Stimulated activated CD4-positive, alpha-beta T cell treated with anti-CD3 and anti-CD28 coated beads, Interleukin-4, amount 100 ng/mL, for 1 hour (primary cell): ENCODE results near the gene MKRN1.
A peak's percentile ranks its signal among the peaks of the same experiment; 100 is the strongest.
"Not testable (repeated sequence)": the region's sequence is repeated elsewhere in the genome, so short reads cannot be mapped to it uniquely, and the experiment has no call there.

Experiments
- DNase-seq: peaks from one replicate; pipeline ENCODE4 v3.0.0-alpha.2; 2020

The MKRN1 gene

DNA sequence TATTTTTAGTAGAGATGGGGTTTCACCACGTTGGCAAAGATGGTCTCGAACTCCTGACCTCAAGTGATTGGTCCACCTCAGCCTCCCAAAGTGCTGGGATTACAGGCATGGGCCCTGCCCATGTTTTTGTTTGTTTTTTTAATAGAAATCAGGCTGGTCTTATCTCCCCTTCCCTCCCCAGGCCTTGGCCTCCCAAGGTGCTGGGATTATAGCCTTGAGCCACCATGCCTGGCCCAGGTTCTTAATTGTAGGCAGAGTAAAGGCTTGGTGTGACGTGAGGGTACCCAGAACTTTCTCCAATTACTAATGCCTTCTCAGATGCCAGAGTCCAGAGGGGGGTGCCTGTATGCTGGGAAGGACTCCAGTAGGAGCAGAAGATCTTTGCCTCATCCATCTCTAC lies 5.2 kb upstream of the MKRN1 start:
- DNase-seq, result no peak

DNA sequence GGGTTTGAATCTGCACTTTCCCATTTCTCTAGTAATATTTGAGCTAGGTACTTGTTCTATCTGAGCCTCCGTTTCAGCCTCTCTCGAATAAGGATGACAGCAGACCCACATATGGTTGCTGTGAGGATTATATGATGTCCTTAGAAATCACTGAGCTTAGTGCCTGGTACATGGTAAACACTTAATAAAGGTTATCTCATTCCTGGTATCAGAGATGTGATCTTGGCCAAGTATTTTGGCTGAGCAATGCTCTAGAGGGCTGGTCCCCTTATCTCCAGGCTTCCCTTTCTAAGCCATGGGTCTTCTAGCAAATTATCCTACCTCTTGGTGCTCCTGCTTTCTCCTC lies 407 bp upstream of the MKRN1 start:
- no peak for DNase-seq

DNA sequence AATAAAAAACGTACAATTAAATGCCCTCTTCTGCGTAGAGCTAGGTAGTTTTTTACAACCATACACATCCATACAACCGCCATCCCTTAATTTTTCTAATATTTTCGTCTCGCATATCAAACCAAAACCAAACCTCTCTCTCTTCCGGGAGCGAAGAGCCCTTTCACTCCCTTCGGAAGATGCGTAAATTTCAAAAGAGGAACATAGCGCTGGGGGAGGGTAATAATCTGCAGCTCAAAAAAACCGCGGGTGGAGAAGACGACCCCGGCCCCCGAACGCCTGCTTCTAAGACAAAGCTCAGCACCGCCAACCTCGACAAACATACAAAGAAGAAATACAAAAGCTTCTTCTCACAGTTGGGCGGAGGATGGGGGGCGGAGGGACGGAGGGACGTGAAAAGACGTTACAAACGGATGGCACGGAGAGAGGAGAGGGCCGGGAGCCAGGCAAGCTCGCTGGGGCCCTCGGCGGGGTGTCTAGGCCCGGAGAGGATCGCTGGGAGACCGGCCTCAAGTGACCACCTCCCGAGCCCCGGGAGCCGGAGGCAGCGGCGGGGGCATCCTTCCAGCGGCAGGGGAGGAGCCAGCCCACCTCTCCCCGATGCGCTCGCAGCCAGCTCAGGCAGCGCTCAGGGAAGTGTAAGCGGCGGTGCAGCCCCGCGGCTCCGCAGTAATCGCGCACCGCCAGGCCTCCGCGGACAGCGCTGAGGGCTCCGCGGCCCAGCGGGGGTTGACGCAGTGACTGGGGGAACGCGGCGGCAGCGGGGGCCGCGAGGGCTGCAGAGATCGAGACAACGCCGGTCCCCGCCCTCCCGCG lies 851 bp downstream of the MKRN1 start:
- peak; percentile 46 for DNase-seq

DNA sequence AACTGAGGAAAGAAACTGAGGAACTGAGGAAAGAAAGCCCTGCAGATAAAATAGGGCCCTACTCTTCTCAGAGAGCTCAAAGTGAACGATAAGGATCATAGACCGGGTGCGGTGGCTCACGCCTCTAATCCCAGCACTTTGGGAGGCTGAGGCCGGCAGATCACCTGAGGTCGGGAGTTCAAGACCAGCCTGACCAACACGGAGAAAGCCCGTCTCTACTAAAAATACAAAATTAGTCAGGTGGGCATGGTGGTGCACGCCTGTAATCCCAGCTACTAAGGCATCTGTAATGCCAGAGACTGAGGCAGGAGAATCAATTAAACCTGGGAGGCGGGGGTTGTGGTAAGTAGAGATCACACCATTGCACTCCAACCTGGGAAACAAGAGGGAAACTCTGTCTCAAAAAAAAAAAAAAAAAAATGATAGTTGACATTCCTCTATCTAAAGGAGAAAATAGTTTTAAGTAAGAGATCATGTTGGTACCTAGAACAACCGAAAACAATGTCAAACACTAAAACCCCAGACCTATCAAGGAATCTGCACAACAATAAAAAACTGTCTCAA lies 2.5 kb downstream of the MKRN1 start:
- DNase-seq, result no peak

- DNase-seq, result peak; percentile 39
Observed at GRCh38 chr7:140475747-140476333, 3.5 kb downstream of the MKRN1 start.

DNA sequence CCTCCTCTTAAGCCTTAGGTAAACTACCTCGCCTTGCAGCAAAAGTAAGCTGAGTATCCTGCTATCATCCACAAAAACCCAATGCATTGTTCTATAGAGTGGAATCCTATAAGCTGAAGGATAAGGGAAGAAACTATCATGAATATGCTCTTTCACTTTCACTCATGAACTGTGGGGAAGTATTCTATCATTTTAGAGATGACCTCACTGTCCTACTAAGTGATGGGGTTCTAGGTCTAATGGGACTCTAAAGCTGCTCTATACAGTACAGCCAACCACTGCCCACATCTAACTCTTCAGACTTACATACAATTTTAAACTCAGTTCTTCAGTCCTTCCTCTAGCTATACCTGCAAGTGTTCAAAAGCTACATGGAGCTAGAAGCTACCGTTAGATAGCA lies 16.2 kb downstream of the MKRN1 start:
- DNase-seq, result no peak

DNA sequence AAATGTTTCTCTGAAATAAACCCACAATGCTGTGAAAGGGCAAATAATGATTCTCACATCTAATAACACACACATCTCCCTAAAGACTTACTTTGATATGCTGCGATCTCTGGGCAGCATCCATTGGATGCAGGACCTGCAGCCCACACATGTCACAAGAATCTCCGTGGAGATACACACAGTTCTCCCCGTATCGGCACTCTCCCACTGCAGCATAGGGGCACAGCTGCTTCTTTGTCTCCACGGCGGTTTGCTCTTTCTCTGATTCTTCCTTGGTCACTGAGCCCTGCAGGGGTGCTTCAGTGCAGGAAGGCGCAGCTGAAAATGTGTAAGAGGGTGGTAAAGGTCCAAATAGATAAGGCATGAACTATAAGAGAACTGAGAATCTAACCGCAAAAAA lies 20.4 kb downstream of the MKRN1 start:
- DNase-seq, result no peak

DNA sequence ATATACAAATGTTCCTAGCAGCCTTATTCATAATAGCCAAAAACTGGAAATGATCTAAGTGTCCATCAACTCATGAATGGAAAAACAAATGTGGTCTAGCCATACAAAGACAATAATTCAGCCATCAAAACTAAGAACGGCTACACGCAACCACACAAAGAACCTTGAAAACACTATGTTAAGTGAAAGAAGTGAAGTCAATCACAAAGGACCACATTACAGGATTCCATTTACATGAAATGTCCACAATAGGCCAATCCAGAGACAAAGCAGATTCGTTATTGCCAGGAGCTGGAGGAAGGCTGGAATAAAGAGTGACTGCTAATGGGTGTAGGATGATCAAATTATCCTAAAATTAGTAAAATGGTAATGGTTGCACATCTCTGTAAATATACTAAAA lies 21.1 kb downstream of the MKRN1 start:
- no peak for DNase-seq

DNA sequence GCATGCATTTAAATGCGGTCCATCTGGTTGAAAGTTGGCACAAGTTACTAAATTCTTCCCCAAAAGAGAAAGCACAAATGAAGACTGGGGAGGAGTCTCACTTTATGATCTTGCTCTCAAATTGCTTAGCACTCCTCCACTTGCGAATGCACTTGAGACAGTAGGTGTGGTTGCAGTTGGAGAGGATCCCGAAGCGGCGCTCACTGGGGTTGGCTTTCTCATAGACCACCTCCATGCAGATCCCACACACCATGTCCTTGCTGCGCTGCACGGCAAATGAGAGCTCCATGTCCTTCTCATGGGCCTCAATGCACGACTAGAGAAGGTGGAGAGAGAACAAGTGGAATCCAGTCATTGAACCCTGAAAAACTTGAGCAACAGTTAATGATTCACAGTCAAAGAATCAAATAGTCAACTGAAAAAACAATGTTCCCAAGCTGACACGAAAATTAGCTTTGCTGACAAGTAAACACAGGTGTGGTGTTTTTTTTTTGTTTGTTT lies 22.7 kb downstream of the MKRN1 start:
- DNase-seq, result no peak

DNA sequence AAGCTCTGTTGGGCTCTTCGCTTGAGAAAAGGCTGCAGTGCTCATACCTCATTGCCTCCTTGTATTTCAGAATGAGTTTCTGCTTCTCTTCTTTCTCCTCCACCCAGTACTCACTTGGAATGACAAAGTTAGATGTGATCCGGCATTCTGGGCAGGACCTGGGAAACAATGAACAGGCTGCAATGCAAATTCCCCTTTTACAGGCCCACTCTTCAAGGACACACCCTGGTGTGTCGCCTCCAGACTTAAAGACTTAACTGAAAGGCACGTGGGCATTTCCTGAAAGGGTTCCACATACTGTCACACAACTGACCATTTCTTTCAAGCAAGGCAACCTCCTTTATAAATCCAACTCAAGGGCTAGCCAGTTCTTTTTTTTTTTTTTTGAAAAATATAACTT lies 23.6 kb downstream of the MKRN1 start:
- no peak for DNase-seq

DNA sequence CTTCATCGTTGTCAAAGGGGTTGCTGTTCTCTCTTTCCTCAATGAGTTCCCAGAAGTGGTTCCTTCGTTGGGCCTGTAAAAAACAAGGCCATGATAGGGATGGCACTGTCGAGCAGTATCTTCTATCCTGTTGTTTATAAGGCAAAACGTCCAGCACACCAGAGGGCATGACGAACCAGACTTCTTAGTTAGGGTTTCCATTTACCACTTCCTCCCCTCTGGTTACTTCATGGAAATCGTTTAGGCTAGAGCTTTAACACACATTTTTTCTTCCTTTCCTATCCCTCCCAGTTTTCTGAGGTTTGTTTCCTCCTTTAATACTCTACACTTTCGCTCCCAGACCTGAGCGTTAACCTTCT lies 24.7 kb downstream of the MKRN1 start:
- DNase-seq, result no peak

DNA sequence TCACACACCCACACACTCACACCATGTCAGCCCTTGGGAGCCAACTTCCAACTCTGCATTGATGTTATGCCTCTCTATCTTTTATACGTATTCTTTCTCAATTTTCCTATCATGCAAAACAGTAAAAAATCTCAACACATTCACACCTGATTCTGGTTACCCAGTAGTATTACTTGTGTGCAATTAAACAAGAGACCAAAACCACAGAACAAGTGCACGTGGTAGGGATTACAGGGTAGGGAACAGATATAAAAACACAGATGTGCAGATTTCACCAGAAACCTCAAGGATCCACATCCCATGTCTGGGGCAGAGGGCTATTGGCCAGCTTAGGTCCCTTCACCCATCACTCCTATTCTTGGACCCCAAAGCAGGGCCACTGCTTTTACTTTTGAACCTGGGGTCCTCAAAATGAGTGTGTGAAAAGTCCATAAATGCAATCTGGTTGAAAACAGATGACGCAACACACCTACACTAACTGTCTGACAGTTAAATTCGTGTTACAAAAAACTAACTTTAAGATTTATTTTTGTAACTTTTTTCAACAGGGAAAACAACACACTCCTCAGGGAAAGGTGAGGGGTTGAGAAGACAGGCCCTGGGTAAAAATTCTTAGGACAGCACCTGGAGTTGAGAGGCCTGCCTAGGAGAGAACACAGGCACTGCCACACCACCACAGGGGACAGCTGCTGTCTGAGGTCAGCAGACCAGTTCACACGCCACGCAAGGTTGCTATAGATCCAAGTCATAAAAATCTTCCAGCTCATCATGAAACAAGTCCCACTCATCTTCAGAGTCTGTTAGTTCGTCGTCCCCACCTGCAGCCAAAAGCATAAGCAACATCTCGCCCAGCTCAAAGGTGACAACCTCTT lies 25.3 kb downstream of the MKRN1 start:
- DNase-seq, result not testable (repeated sequence)

- DNase-seq, result no peak
Observed at GRCh38 chr7:140453273-140453672, 26.0 kb downstream of the MKRN1 start.

GRCh38 chr7:140451716-140452115 lies 27.6 kb downstream of the MKRN1 start:
- DNase-seq, result no peak

DNA sequence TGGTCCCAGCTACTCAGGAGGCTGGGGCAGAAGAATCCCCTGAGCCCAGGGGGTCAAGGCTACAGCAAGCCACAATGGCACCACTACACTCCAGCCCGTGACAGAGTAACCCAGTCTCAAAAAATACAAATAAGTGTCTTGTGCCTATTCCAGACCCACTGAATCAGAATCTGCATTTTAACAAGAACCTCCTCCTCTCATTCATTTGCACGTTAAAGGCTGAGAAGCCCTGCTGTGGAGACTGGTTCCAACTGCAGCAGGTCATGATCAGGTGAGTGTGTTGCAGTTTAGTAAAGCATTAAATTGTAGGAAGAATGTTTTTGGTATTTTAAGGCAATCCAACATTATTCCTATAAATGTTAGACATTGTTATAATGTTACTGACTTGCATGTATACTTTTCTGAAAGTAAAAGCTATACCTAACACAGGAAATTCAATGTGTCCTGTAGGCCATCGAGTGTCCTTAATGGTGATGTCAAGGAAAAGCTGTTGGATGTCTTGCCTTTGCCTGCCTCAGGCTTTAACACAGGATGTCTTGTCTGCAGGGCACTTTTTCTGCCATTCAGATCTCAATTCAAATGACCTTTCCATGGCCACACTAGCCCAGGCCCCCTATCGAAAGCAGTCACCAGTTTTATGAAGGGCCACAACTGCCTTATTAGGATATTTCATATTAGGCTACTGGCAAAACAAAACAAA lies 30.4 kb downstream of the MKRN1 start:
- DNase-seq, result no peak

DNA sequence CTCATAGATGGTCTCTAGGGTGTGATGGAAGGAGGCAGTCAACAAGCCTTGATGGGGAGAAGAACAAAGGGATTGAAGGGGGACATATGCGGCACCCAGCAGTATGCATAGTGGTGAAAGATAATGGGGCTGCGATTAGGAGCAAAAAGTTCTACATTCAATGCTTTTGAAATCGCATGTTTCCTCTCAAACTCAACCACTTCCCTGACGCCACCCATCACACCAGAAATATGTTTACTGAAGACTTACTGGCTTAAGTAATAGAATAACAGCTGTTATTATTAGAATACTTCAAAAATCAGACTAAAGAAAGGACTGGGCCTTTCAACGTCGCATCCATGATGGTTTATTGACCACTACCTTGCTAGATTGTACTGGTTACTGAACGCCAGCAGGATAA lies 31.5 kb downstream of the MKRN1 start:
- no peak for DNase-seq

DNA sequence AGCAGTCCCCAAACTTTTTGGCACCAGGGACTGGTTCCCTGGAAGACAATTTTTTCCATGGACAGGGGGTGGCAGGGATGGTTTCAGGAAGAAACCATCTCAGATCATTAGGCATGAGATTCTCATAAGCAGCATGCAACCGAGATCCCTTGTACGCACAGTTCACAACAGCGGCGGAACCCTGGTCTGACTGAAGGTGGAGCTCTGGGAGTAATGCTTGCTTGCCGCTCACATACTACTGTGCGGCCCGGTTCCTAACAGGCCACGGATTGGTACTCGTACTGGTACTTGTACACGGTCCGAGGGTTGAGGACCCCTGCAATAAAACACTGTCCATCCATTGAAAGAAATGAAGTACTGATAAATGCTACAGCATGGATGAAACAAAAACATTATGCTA lies 32.8 kb downstream of the MKRN1 start:
- DNase-seq, result no peak

DNA sequence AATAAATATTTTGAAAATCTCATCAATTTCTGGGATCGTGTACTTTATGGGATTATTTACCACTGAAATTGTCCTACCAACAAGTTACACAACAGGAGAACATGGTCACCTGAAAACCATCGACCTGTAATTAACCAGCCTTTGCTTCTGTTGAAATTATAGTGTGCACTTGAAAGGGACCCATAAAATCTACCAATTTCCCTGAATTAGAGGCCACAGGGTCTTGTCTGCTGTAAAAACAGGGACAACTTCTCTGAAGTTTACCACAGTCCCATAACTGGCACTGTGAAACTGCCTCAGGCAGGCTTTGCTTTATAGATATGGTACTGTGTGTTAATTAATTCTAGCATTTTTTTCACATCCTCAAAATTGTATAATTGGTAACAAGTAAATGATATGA lies 37.8 kb downstream of the MKRN1 start:
- no peak for DNase-seq

DNA sequence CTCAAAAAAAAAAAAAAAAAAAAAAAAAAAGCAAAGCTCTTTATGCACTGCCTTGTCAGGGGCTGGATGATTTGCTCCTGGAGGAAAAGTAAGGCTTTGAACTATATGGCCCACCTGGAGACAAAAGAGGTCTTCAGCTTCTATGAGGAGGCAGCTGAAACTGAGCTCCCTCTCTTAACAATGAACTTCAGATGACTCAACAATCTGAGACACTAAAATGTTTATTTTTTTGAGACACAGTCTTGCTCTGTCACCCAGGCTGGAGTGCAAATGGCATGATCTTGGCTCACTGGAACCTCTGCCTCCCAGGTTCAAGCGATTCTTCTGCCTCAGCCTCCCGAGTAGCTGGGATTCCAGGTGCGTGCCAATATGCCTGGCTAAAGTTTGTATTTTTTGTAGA lies 38.7 kb downstream of the MKRN1 start:
- DNase-seq, result no peak

- DNase-seq, result no peak
Observed at GRCh38 chr7:140439359-140439758, 39.9 kb downstream of the MKRN1 start.

DNA sequence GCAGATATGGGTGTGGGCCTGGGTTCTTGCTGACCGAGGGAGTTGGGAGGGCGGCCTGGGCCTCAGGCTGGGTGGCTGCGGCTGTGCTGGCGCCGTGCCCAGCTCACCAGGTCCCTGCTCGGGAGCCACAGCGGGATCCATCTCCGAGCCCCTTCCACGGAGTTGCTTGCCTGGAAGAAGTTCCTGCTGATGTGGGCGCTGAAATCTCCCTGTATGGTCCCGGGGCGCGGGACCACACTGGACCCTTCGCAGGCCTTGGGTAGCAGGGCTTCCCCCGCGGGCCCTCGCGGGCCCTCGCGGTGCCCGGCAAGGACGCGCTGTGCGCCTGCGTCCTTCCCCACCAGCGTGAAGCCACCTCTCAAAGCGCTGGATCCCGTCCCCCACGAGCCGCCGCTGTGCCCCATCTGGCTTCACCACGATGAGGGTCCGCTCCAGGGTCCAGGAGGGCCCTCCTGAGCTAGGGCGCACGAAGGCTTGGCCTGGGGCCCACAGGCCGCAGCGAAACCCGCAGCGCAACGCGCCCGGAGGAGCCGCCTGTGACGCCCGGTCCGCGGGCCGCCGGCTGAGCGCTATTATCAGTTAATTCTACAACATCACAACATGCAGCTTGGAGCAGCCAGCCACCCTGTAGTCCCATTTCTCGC lies 43.9 kb downstream of the MKRN1 start:
- no peak for DNase-seq

DNA sequence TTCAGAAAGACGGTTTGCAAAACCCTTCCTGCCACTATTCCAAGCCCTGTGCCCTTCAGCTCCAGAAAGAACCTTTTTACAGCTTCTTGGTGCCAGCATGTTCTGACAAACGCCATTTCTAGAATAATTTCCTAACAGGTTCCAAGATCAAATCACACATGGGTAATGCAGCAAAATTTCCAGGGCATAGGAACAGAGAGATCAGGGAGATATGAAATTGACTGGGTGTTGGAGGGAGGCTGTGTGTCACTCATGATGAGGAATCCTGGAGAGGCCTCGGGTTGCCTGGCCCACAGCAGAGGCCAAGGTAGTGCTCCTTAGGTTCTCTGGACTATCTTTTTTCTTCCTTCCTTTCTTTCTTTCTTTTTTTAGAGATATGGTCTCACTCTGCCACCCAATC lies 45.9 kb downstream of the MKRN1 start:
- no peak for DNase-seq
